Heart left ventricle (tissue), 13 donors: ENCODE results near the gene RBM47.
"Not testable (repeated sequence)": the region's sequence is repeated elsewhere in the genome, so short reads cannot be mapped to it uniquely, and the experiment has no call there.

Experiments
- CTCF ChIP-seq, 12 donors: fragments of 200-600 bp; sonication (generic) in 4 of 12; IDR thresholded peaks; one replicate each; pipeline versions ENCODE4 v1.5.0 to v1.8.0; 2018 to 2022; ENCODE audit warnings: antibody characterized with exemption in 12 of 12, mild to moderate bottlenecking in 5 of 12
- POLR2A ChIP-seq, 2 donors: fragments of 450-650 bp; IDR thresholded peaks; one replicate each; pipeline ENCODE4 v1.6.1; 2017; ENCODE audit warnings: antibody characterized with exemption in 2 of 2, mild to moderate bottlenecking in 2 of 2, moderate library complexity in 2 of 2
- donor health status: ischemic (EF 13 %, LVEDD 7.1; RV severe dilation, severe dysfunction).
- donor health status: DM: no; HTN: yes; CAD: no.
- donor health status: DM: no; HTN: no; CAD: no.
- donor health status: ischemic (EF 25% LVEDD 6.9; RV normal size, moderate dysfunction).
- donor health status: ischemic (EF 25% LVEDD 5.7; RV mildly dilated, moderate dysfunction).
- donor health status: ischemic (EF 35%, LVEDD 5.7; RV mildly dilated, moderate dysfunction).
- donor health status: nonischemic (EF 11% LVEDD 7.7; RV severe dilation, severe dysfunction).
- donor health status: DM: yes; HTN: yes; CAD: no.
- donor health status: PGD.
- donor health status: ischemic (EF 29% LVEDD 5.4; RV normal size, mild dysfunction).
- donor health status: nonischemic (EF 23%, LVEDD 6.1; RV moderate dilation, normal function).

- not testable (repeated sequence) for TF ChIP-seq CTCF, POLR2A (IDR thresholded peaks at IDR 0.05)
These were observed 201.8 kb downstream of the RBM47 start for GRCh38 chr4:40427871-40428270.
